COR-L47 (cell line): ENCODE results near the gene HAPLN2.
"Not testable (repeated sequence)": the region's sequence is repeated elsewhere in the genome, so short reads cannot be mapped to it uniquely, and the experiment has no call there.

Experiments
- DNase-seq: peaks from one replicate; lab custom pipeline; 2025; lab: John Stamatoyannopoulos, UW

The HAPLN2 gene

DNA sequence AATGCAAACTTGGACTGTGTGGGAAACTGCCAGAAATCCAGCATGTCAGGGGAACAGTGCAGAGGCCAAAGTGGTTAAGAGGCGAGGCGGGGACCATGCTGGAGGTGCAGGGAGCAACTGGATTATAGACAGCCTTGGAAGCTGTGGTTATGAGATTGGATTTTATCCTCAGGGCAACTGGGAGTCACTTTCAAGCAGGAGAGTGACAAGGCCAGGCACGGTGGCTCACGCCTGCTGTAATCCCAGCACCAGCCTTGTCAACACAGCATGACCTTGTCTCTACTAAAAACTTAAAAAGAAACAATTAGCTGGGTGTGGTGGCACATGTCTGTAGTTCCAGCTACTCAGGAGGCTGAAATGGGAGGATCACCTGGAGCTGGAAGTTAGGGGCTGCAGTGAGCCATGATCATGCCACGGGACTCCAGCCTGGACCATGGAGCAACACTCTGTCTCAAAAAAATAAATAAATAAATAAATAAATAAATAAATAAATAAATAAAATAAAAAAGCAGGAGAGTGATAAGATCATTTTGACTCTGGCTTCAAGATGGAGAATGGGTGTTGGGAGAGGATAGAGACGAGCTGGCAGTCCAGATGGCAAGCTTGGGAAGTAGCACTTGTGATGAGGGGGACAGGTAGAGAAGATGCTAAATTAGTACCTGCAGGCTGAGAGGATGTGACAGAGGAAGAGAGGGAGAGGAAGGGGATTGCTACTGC is 3.5 kb downstream of the HAPLN2 start:
- no peak for DNase-seq

GRCh38 chr1:156623946-156624813 is 5.0 kb downstream of the HAPLN2 start:
- DNase-seq, result peak; percentile 61

- DNase-seq, result no peak
Observed at GRCh38 chr1:156624814-156625435, 5.7 kb downstream of the HAPLN2 start.

- DNase-seq, result peak; percentile 30
Observed at GRCh38 chr1:156625436-156626078, 6.3 kb downstream of the HAPLN2 start.

- DNase-seq, result no peak
Observed at GRCh38 chr1:156626079-156626438, 6.8 kb downstream of the HAPLN2 start.

DNA sequence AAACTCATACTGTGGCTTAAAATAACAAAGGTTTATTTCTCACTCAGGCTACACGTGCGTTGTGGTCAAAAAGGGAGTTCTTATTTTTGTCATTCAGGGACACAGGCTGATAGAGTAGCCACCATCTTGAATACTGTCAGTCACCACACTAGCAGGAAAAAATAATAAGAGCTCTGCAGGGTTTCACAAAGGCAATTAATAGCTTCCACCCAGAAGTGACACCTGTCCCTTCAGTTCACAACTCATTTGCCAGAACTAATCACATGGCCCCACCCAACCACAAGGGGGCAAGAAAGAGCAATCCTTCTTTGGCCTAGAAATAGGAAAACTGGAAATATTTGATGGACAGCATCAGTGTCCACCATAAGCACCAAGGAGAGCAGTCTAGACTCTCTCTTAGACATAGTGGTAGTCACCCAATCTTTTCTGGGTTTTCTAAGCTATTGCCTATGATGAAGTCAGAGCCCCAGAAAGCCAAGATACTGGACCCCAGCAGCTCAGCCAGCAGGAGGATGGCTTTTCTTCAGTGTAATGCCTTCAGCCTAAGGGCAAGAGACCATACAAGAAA is 8.2 kb downstream of the HAPLN2 start:
- peak; percentile 33 for DNase-seq

DNA sequence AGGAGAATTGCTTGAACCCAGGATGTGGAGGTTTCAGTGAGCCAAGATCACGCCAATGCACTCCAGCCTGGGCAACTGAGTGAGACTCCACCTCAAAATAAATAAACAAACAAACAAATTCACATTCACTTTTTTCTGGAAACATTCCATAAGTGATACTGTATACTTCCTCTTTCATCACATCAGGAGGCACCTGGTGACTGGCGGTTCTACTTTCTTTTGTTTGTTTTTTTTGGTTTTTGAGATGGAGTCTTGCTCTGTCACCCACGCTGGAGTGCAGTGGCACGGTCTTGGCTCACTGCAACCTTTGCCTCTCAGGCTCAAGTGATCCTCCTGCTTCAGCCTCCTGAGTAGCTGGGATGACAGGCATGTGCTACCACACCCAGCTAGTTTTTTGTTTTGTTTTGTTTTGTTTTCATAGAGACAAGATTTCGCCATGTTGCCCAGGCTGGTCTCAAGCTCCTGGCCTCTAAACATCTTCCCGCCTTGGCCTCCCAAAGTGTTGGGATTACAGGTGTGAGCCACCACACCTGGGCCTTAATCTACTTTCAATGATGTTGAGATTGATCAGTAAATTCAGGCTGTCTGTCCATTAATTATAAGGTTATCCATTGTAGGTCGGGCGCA is 10.7 kb downstream of the HAPLN2 start:
- no peak for DNase-seq

DNA sequence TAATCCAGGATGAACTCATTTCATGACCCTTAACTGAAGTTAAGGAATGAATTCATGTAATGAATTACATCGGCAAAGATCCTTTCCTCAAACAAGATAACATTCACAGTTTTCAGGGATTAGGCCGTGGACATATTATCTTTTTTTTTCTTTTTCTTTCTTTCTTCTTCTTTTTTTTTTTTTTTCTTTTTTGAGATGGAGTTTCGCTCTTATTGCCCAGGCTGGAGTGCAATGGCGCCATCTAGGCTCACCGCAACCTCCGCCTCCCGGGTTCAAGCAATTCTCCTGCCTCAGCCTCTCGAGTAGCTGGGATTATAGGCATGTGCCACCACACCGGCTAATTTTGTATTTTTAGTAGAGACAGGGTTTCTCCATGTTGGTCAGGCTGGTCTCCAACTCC is 11.9 kb downstream of the HAPLN2 start:
- not testable (repeated sequence) for DNase-seq

GRCh38 chr1:156632355-156632754 is 13.1 kb downstream of the HAPLN2 start:
- no peak for DNase-seq

- DNase-seq, result no peak
Observed at GRCh38 chr1:156638189-156638985, 19.2 kb downstream of the HAPLN2 start.

- no peak for DNase-seq
Observed at GRCh38 chr1:156639601-156640101, 20.4 kb downstream of the HAPLN2 start.

DNA sequence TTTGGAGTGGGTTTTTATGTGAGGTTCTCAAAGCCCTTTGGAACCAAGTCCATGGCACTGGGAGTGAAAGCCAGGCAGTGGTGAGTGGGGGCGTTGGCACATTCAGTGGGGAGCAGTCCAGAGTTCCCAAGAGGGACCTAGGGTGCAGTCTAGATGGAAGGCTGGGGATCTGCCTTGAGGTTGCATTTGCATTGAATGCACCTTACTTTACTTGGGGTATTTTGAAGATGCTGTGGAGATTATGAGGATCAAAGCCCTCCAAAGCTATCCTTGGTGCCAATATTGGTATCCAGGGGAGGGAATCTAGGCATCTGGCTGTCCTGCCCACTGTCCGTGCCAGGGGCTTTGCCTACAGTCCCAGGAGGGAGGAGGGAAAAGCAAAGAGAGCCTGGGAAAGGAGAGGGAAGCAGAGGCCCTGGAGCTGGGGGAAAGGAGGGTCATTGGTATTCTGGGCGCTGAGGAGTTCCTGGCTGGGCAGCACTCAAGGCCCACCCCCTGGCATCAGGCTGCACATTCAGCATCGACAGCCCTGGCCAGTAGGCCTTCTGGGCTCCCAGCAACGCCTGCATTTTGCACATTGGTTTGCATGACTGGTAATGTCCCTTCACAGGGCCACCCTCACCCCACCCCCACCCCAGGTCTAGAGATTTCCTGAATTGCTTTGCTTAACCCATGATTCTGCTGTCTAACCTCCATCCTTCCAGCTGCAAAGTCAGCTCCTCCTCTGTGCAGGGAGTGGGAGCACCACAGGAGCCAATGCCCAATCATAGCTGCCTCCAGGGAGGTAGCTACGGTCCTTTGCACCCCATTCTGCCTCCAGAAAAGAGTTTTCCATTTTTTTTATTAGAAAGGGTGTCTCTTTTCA is 21.9 kb downstream of the HAPLN2 start:
- no peak for DNase-seq

DNA sequence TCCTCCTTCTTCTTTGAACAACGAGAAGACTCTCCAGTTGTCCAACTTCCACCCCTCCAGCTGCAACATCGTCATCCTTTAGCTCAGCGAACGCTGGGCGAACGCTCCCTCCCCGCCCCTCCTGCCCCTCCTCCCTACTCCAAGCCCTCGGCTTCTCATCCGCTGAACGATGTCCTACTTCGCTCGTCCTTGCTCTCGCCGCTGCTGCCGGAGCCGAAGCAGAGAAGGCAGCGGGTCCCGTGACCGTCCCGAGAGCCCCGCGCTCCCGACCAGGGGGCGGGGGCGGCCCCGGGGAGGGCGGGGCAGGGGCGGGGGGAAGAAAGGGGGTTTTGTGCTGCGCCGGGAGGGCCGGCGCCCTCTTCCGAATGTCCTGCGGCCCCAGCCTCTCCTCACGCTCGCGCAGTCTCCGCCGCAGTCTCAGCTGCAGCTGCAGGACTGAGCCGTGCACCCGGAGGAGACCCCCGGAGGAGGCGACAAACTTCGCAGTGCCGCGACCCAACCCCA is 22.6 kb downstream of the HAPLN2 start, which contains the start of gene BCAN:
Gene BCAN, plus strand, starts transcription at position 357 of the 504 bp plus-strand sequence. CDS start 3,938 bp downstream, outside the sequence.
- DNase-seq, result no peak

DNA sequence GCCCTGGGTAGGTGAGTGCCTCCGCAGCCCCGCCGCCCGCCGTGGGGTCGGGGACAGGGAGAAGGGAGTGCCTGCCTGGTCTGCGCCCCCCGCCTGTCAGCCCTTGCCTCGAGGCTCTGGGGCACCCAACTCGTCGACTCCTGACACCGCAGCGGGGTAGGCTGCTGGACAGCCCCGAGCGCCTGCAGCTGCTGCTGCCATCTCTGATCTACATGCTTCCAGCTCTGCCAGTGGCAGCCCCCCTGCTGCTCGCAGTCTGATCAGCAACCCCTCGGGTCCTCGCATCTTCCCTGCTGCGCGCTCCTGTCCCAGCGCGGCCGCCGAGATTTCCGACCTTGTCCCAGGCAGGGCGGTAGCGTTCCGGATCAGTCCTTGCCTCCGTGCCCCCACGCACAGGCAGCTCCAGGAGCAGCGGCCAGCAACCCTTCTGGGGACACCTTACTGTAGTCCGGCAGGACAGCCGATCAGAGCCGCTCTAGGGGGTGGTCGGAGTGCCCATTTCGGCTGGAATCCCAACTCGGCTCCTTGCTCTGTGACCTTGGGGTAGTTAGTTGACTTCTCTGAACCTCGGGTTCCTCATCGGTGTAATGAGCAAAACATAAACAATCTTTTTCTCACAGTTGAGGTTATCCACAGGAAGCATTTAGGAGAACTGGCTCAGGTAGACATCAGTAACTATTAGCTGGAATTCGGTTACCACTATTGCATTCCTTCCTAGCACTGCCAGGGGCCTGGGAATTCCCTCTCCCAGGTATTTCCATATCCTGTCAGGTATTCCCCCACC is 23.2 kb downstream of the HAPLN2 start:
- DNase-seq, result no peak

DNA sequence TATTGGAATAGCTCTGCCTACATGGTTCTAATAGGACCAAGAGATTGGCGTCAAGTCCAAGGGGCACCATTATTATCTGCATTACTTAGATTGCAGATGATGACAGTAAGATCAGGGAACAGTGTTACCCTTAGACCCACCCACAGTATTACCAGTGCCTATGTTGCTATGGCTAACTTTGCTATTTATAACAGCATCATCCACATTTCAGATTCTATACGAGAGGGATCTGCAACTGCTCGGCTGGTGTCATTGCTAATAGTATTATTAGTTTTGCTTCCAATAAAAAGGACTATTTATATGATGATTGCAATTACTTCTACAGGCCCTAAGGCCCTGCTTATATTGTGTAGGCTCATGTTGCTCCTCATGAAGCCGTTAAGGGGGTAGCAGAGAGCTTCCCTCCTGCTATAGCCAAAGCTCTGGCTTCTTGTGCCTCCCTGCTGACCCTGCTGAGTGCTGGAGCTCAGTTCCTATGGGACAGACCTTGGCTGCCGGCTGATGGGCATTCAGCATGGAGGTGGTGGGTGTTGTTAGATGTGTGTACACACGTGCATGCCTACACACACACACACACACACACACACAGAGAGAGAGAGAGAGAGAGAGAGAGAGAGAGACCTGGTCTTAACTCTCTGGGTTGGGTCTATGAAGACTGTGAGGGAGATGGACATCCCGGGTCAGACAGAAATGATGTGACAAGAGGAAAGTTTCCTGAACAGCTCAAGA is 24.0 kb downstream of the HAPLN2 start:
- no peak for DNase-seq

- no peak for DNase-seq
Observed at GRCh38 chr1:156643778-156644092, 24.5 kb downstream of the HAPLN2 start.

GRCh38 chr1:156644146-156644545 is 24.9 kb downstream of the HAPLN2 start:
- DNase-seq, result no peak

DNA sequence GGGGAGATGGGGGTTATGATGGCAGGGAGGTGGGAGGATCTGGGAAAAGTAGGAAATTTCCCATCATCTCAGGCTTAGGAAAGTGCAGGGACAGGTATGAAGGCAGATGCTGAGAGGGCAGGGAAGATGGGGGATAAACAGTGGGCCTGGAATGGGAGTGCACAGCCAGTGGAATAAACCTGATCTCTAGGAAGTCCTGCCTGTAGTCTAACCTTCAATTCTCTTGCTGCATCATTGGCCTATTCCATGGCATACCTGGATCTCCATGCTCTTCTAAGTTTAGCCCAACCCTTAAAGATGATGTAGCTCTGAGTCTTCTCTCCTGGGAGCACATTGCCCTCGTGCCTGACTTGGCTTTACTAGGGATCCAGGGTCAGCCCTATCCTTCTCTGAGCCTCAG is 25.4 kb downstream of the HAPLN2 start:
- DNase-seq, result no peak
